SHP77 treated with DMSO at 0.1 percent for 48 hours (cell line): Measurements from ENCODE around the gene PAPOLB.

Experiments used
- DNase-seq: peaks from one replicate; lab custom pipeline; 2025; lab: John Stamatoyannopoulos, UW

The PAPOLB gene

DNA sequence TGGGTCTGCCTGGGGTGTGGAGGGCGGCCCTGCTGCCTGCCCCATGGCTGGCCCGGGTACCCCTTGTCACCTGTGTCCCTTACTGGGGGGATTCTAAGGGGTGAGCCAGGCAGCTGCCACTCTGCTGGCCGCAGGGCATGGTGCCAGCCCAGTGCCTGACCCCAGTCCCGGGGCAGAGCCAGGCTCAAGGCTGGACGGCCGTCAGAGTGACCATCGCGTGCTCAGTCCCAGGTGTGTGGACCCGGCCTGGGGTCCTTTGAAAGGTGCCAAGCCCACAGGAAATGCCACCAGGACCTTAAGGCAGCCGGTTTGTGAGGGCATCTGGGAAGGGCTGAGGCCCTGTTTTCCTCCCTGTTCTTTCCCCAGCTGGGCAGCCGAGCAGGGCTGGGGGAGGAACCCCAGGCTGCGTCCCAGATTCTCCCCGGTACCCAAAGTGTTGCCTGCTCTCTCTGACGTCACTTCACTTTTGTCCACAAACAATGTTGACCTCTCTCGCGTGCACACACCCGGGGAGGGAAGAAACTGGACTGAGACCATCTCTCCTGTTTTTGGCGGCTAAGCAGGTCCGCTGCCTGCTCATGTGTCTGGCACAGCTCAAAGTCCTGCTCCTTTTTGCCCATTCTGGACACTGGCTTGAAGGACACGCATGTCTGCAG lies 37.6 kb downstream of the PAPOLB start:
- DNase-seq: no peak

DNA sequence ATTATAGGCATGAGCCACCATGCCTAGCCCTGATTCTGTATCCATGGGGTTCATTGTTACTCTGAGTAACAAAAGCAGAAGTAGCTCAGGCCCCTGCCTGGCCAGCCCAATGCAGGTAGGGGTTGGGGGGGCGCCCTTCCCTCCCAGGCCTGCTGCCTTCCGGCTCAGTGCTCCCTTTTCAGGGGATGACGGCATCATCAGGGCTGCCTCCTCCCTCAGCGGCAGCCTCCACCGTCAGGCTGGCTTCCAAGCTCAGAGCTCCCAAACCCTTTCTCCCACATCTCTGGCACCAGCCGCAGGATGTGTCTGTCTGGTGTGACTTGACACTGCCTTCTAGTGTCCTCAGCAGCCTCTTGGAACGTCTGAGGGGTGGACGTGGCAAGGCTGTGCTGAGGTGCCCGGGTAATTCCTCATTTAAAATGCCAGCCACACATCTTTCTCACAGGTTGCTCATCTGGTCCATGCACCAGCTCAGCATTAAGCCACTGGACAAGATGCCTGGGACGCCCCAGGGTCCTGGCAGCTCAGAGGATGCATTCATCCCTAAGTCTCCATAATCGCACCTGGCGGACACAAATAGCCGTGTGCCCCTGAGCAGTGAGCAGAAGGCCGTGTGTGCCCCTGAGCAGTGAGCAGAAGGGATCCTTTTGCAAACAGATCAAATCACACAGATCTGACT lies 38.2 kb downstream of the PAPOLB start:
- no peak for DNase-seq

DNA sequence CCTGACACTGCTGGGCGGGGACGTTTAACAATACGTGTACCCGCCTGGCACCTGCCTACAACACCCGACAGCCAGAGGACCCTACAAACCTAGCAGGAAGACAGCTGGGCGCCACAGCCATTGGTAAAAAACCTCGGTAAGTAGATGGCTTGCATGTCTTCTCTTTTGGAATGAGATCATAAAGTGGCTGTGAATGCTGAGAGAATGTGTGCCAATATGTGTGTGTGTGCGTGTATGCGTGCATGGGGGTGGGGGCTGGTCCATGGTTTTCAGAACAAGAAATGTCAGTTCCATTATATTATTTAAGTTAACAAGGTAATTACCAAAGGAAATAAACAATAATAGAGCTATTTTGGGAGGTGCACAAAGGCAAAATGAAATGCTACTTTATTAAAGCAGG lies 39.2 kb downstream of the PAPOLB start:
- no peak for DNase-seq

DNA sequence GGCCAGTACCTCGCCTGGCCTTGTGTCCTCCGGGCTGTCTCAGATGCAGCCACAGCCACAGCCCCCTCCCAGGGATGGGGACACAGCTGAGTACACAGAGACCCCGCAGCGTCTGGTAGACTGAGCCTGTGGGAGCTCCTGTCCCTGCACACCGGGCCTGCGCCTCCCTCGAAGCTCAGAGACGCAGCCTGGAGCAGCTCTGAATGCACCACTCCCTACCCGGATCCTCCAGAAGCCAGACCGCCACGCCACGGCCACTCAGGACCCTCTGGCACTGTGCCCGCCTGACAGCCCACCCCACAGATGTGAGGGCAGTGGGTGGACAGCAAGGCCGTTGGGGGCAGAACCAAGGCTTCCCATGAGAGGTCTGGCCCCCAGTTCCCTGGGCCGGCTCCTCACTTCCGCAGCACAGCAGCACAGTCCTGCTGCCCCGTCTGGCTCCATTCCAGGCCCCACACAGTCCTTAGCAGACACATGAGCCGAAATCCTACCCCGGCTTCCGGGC lies 40.8 kb downstream of the PAPOLB start:
- no peak for DNase-seq

DNA sequence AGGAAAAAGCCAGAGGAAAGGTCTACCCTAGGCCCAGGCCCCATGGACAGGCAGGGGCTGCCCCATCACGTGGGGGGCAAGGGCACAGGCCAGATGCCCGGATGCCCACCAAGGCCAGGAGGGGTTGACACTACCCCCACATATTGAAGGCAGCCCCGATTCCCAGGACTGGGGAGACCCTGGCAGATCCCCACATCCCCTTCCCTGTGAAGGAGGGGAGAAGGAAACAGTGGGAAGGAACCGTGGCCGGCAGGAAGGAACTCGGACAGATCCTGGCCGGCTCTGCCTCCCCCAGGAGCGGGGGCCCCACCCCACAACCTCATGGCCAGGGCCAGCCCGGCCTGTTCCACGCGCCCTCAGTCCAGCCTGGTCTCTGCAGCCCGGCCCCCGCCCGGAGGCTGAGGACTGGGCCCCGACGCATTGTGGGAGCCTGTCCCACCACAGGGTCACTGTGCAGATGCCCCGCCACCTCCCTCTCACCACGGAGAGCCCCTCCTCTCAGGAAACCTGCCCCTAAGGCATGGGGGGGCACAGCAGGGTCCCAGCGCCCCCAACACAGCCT lies 41.3 kb downstream of the PAPOLB start:
- DNase-seq: no peak

DNA sequence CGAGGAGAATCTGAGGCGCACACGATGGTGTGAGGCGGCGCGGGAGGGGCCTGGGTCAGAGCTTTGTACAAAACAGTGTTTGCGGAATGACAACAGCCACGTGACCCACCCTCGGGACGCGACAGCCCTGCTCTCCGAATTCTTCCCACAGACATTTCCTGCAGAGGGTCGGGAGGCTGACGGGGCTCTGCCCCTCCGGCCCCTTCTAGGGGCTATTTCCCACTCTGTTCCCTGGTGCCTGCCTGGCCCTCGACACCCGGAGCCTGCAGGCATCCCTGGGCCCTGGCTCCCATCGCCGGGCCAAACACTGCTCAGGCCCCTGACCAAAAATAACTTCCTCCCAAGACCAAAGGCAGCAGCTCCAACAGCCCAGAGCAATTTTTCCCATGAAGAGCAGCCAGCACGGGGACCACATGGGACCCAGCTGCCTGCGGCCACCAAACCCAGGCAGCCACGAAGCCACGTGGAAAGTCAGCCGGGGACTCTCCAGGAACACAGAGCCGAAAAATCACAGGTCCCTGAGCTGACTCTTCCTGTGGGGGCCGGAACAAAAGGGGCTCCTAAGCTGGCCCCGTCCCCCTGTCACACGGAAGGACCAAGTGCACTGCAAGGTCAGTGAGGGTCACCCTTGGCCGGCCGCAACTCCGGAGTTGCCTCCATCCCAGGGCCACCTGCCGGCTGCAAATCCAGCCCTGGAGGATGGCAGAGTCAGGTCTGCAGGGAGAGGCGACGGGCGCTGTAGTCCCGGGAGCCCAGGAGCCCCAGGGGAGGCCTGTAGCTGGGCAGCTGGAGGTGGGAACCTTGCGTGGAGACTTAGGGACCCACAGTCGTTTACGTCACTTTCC lies 42.0 kb downstream of the PAPOLB start:
- DNase-seq: no peak

DNA sequence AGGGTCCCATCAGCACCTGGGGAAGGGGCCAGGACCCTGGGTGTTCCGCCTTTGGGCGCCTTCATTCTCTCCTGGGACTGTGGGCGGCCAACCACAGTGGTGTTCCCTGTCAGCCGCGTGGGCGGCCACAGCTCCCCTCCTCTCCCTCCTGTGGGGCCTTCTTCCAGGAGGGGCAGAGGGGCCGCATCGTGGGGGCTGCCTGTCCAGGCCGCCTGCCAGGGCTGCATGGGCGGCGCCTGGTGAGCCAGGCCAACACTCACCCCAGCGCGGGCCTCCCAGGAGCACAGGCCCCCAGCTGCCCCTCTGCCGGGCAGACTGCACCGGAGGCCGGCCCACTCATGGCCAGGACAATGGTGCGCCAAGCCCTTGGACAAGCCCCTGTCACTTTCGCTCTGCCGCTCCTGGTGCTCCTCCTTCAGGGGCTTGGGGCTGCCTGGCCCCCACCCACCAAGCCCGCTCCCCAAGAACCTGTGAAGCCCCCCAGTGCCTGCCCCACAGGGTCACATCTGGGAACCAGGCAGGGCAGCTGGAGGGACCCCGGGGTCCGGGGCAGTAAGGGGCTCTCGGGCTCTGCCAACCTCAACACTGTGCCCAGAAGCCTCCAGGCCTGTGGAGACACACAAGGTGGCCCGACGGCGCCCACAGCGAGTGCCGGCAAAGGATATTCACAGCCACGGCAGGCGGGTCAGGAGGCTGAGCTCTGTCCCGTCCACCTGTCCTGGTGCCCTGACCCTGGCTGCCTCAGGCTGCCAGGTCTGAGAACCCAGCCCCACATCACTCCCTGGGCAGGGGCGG lies 43.6 kb downstream of the PAPOLB start:
- no peak for DNase-seq

DNA sequence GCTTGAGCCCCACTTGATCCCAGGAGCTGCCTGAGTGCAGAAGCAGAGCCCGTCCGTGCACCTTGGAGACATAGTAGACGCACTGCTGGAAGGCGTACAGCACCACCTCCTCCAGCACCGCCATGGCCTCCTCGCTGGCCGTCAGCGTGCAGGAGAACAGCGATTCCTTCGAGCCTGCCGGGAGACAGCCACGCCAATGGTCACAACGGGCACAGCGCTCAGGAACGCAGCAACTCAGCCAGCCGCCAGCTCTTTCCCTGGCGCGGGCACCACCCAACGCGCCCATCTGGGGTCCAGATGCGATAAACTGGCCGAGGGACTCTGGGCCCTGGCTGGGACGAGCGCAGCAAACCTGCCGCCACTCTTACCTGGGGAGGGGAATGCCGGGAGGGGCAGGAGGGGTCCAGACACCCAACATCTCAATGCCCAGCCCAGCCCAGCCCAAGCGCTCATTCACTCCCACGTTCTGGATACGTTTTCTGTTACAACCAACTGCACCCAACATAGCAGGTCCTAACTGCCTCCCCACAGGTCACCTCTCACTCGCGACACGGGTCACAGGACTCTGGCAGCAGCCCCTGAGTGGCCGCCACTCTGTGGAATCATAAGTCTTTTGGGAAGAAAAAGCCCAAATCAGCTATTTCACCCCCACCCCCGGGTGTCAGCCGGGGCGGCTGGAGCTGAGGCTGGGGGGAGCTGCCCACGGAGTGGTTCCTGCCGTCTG lies 44.5 kb downstream of the PAPOLB start:
- DNase-seq: no peak

DNA sequence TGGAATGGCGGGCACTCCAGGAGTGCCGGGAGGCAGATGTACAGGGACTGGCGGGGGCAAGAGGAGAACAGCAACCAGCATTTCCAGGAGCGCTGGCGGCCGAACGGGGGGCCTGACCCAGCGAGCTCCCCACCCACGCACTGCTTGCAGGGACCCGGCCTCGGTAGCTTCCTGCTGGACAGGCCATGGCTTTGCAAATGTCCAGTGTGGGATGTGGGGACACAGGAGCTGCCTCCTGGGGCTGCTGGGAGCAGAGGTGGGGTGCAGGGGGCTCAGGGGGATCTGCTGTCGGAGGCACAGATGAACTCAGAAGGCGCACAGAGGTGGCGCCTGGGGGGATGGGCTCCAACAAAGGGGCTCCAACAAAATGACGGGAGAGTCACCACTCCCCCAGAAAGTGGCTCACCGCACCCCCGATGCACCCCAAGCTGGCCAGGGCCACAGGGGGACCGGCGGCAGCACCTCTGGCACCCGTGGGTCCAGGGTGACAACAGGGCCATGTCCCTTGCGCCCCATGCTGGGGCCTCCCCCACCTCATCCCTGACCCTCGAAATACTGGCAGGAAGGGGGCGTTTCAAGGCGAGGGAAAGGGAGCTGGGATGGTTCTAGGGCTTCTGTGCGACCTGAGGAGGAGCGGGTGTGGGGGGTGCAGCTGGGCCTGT lies 45.3 kb downstream of the PAPOLB start:
- DNase-seq: no peak

DNA sequence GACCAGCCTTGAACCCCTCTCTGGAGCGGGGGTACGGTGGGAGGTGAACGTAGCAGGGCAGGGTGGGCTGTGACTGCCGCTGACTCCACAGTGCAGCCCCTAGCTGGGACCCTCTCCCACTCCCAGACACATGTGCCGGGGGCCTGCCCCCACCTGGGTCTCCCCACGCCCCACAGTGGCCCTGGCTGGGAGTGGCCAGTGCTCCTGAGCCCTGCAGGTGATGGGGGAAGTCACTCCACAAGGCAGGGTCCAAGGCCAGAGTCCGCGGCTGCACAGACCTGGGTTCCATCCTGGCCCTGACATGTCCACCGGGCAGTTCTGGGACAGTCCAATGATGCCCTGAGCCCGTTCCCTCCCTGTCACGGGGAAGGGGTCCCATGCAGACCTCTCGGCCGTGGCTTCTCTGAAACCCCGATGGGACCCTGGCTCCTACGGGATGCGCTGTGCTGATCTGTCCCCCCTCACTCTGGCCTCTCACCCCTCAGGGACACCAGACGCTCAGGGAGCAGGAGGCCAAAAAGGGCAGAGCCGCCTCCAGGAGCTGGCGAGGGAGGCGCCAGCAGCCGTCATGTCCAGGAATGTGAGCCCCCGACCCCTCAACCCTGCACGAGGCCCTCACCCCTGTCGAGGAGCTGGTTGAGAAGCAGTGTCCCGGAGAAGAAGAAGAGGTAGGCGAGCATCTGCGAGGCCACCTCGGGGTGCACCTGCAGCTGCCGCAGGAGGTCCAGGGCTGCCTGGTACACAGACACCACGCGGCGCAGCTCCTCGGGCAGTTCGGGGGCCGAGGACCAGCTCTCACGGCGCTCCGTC lies 46.0 kb downstream of the PAPOLB start:
- no peak for DNase-seq

DNA sequence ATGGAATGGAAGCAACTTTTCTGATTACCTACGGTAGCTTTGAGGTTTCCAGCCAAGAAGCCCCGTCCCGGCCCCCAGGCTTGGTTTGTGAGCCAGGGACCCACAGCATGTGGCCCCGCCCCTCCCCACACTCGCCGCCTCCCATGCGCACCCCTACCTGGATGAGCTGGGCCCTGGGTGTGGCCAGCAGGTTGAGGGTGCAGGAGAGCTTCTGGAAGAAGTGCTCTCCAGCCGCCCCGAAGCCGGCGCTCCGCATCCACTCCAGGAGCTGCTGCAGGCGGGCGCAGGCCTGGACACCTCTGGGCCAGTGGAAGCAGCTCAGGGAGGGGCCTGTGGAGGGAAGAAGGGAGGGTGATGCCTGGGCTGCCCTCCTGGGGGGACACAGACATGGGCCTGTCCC lies 46.7 kb downstream of the PAPOLB start:
- no peak for DNase-seq

DNA sequence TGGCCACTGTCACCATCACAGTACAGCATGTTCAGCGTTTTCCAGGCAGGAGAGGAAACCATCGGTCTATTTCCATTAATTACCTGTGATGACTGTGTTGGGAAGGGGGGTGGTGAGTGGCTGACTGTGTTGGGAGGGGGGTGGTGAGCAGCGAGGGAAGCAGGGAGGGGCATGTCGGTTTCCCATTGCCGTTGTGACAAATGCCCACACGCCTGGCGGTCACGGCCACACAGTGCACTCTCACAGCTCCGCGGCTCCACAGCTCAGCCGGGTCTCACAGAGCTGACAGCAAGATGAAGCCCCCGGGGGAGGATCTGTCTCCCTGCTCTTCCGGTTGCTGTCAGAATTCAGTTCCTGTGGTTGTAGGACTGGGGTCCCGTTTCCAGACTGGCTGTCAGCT lies 47.4 kb downstream of the PAPOLB start:
- no peak for DNase-seq

DNA sequence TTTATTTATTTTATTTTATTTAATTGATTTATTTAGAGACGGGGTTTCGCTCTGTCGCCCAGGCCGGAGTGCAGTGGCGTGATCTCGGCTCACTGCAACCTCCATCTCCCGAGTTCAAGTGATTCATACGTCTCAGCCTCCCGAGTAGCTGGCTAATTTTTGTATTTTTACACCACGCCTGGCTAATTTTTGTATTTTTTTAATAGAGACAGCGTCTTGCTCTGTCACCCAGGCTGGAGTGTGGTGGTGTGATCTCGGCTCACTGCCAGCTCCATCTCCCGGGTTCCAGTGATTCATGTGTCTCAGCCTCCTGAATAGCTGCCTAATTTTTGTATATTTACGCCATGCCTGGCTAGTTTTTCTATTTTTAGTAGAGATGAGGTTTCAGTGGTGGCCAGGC lies 52.2 kb downstream of the PAPOLB start:
- no peak for DNase-seq

DNA sequence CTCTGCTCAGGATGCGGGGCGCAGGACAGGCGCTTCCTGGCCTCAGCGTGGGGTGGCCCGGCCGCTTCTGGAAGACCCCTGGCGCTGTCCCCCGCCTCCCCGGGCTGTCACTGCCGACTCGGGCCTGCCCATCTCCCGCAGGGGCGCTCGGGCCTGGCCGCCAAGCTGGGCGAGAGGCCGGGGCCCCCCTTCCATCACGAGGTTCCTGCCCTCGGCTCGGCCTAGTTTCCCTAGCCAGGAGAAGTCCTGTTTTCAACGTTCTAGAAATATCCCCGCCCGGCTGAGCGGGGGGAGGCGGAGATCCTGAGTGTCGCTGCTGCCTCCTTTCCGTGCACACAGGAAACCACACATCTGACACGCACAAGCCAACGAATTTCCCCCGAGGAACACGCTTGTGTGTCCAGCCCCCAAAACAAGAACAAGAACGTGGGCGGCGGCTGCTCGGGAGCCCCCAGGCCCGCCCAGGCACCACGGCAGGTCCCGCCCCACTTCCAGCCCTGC lies 52.7 kb downstream of the PAPOLB start:
- no peak for DNase-seq

DNA sequence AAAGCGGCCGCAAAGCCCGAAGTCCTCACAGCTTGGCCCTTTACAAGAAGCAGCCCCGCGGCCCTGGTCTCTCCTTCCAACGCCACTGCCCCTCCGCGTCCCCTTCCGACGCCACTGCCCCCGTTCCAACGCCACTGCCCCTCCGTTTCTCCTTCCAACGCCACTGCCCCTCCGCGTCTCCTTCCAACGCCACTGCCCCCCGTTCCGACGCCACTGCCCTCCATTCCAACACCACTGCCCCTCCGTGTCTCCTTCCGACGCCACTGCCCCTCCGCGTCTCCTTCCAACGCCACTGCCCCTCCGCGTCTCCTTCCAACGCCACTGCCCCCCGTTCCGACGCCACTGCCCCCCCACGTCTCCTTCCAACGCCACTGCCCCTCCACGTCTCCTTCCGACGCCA lies 53.3 kb downstream of the PAPOLB start:
- DNase-seq: no peak

DNA sequence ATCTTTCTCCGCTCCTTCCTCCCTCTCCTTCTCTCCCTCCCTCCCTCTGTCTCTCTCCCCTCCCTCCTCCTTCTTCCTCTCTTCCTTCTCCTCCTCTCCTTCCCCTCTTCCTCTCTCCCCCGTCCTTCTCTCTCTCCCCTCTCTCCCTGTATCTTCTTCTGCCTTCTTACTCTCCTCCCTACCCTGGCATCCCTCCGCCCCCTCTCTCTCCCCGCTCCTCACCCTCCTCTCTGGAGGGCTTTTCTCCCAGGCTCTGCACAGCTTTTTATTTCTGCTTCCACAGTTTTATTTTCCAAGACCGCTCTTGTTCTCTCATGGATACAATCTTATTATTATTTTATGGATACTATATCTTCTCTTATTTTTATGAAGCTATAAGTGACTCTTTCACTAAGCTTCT lies 53.8 kb downstream of the PAPOLB start:
- no peak for DNase-seq
